PC-9 (cell line): ENCODE measurements around the gene POU3F3.

Experiments used
- EZH2 ChIP-seq: fragments of 200-600 bp; sonication (generic); IDR thresholded peaks from 2 replicates; pipeline ENCODE4 v1.8.0; 2017; ENCODE audit warnings: antibody characterized with exemption, low read depth
- TF ChIP-seq, protein P1 (sequence below): fragments of 200-600 bp; sonication (generic); conservative IDR thresholded peaks from 2 replicates; pipeline ENCODE4 v1.6.1; 2017; ENCODE audit warnings: mixed run types, antibody characterized with exemption, mild to moderate bottlenecking, moderate library complexity

DNA sequence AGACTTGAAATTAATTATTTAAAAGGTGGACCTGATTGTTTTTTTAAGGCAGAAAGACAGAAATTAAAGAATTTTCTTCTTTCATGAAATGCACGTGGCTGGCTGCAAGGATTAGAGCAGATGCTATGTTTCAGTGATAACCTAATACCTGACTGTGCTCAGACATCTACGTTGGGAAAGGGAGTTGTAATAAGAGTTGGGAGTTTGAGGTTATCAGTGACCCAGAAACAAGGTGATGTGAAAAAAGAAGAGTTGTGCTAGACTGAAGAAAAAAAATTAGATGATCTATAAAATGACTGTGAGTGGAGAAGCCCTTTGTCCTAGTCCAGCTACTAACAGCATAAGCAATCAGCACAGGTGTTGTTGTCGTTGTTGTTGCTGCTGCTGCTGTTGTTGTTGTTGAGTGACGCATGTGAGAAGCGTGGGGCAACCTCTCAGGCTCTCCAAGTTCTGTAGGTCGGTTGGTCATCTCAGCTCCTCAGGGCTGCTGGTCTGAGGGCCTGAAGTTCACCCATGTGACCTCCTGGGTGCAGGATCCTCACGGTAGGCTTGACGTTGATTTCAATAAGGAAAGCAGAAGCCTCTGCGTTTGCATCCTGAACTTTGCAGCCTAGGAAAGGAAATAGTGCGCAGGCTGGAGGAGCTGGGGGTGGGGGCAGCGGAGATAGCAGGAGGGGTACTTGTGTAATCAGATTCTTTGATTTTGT lies 7.6 kb downstream of the POU3F3 start:
- TF ChIP-seq EZH2 = no peak
- TF ChIP-seq, protein P1, sequence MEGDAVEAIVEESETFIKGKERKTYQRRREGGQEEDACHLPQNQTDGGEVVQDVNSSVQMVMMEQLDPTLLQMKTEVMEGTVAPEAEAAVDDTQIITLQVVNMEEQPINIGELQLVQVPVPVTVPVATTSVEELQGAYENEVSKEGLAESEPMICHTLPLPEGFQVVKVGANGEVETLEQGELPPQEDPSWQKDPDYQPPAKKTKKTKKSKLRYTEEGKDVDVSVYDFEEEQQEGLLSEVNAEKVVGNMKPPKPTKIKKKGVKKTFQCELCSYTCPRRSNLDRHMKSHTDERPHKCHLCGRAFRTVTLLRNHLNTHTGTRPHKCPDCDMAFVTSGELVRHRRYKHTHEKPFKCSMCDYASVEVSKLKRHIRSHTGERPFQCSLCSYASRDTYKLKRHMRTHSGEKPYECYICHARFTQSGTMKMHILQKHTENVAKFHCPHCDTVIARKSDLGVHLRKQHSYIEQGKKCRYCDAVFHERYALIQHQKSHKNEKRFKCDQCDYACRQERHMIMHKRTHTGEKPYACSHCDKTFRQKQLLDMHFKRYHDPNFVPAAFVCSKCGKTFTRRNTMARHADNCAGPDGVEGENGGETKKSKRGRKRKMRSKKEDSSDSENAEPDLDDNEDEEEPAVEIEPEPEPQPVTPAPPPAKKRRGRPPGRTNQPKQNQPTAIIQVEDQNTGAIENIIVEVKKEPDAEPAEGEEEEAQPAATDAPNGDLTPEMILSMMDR = no peak
